NCI-H1092 treated with DMSO at 0.1 percent for 48 hours (cell line): ENCODE results near the gene XRN2.
"Not testable (repeated sequence)": the region's sequence is repeated elsewhere in the genome, so short reads cannot be mapped to it uniquely, and the experiment has no call there.

Source experiments
- DNase-seq: peaks from one replicate; lab custom pipeline; 2025; lab: John Stamatoyannopoulos, UW

Gene XRN2

DNA sequence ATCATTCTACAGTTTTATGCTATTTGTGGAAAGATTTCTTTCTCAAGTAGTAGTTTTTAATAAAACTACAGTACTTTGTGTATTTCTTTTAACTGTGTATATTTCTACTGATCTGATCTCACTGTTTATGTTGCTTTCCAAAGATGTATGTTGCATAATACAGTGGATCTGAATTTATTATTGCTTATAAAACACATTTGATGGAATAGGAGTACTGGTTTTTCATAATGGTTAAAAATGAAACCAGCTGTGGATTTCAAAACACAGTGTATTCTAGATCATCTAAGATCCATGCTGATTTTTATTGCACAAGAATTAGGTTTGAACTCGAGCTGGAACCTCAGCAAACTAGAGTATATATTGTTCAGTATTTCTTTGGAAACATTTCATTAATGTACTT lies 86.2 kb downstream of the XRN2 start:
- no peak for DNase-seq

DNA sequence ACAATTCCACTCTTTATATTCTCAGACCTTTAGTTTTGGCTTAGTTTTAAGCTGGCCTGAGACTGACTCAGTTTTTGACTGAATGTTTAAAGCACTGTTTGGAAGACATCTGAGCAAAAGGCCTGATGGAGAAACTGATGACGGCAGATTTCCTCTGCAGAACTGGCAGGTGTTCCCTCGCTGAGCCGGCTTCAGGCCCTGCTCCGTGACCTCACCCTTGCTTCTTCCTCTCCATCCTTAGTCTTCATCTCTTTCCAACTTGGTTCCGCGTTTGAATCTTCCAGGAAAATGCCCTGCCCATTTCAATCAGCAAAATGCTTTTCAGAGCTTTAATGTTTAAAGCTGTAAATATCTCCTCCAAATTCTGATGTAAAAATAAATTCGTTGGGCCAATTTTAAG lies 87.6 kb downstream of the XRN2 start:
- no peak for DNase-seq

DNA sequence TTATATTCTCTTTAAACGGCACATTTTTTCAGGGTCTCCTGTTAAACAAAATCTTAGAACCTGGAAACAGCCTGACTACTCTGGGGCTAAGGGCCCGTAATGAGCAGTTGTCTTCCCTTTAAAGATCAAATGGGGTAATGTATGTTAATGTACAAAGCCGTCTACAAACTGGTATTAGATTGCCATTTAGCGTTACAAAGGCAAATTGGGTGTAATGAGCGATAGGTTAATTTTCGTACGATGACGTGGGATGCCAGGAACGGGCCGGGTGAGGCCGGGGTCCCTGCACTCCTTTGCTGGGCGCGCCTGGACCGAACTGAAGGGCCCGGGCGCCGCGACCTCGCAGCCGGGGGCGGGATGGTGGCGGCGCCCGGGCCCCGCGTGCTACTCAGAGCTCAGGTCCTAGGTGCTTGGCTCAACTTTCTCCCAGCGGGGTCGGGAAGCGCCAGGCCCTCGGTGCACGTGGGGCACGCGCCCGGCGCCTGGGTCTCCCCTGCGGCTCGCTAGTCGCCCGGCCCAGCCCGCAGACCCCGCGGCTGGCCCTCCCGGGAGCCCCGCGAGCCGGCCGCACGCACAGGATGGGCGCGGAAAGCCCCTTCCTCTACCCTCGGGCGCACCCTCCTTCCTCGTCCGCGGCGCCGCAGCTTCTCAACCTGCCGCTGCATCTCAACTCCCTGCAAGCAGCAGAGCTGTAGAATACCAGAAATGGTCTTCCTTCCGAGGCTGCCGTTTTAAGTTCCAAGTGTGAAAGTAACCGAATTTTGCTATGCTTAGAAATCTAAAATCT lies 88.2 kb downstream of the XRN2 start:
- DNase-seq = no peak

DNA sequence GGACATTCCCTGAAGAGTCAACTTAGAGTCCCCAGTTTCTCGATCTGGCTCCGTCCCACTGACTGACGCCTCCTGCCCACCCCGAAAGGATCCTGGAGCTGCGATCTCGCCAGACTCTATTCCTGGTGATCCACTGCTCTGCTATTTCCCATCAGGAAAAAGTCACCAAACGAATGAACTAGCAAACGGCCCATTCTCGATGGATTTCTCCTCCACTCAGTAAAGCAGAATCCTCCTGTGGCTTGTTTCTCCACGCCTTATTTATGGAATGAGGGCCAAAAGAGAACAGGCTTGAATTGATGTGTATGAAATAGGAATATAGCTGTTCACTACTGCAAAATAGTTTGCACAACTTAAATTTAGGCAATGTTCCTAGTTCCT lies 88.8 kb downstream of the XRN2 start:
- no peak for DNase-seq

GRCh38 chr20:21393166-21393565 lies 90.0 kb downstream of the XRN2 start:
- DNase-seq = peak; percentile 40

GRCh38 chr20:21393816-21394519 lies 90.8 kb downstream of the XRN2 start:
- no peak for DNase-seq

DNA sequence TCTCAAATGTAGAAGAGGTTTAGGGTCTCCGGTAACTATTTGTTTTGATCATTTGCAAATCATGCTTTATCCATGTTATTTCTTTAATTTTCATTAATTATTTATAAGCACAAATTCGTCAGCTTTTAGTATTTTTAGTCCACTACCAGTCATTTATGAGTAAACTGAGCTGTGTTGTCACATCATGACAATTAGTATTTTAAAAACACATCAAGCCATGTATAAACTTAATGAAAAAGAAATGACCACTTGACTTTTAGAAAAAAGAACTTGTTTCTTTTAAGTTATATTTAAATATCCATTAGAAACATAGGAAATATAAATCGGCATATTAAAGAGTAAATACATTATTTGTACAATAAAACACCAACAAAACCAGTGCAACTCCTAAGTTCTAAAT lies 91.4 kb downstream of the XRN2 start:
- DNase-seq = no peak

DNA sequence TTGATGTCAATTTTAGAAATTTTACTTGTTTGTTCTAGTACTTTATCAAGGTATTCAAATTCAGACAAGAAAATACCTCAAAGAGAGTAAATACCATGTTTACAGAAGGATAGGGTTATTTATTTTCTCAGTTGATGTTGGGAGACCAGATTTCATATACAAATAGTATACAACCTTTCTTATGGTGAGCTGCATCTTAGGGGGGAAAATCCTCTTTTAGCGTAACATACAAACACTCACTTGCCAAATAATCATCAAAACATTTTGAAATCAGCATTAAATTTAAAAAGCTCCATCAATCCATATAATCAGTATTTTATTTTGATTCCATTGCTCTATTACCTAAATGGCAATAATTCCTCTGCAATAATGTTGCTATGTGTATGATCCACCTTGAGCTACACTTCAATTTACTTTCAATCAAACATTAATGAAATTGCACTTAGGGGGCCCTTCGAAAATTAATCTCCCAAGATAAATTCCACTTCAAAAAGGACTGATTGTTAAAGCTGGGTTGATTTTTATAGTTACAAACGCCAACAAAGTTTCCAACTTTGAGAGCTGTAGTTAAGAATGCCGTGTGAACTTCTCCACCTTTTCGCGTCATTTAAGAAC lies 92.0 kb downstream of the XRN2 start:
- DNase-seq = no peak

DNA sequence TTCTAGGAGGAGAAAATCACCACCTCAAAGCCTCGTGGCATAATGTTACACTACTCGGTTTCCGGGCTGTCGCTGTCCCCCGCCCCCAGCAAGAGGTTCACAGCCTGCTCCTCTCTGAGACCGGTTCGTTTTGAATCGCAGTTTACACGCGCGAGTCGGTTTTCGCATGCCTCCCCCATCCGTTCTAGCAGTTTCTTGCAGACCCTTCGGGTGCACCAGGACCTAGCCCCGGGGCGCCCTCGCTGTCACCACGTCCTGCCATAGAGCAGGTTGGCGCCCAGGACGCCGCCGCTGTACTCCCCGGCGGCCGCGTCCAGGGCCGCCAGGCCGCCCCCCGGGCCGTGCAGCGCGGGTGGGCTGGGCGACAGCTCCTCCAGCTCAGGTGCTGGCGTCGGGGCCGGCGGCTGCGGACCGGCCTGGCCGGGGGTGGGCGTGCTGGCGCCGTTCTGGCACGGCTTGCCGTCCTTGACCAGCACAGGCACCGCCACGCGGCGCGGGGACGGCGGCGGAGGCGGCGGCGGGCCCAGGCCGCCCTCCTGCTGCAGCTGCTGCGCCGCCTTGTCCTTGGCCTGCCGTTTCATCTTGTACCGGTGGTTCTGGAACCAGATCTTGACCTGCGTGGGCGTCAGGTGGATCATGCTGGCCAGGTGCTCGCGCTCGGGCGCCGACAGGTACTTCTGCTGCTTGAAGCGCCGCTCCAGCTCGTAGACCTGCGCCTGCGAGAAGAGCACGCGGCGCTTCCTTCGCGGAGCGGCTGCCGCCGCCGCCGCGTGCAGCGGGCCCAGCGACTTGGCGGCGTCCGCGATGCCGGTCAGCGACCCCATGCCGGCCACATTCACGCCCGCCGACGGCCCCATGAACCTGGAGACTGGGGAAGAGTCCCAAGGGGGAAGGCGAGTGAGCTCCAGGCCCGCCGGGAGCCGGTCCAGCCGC lies 92.8 kb downstream of the XRN2 start:
- DNase-seq = peak; percentile 49

DNA sequence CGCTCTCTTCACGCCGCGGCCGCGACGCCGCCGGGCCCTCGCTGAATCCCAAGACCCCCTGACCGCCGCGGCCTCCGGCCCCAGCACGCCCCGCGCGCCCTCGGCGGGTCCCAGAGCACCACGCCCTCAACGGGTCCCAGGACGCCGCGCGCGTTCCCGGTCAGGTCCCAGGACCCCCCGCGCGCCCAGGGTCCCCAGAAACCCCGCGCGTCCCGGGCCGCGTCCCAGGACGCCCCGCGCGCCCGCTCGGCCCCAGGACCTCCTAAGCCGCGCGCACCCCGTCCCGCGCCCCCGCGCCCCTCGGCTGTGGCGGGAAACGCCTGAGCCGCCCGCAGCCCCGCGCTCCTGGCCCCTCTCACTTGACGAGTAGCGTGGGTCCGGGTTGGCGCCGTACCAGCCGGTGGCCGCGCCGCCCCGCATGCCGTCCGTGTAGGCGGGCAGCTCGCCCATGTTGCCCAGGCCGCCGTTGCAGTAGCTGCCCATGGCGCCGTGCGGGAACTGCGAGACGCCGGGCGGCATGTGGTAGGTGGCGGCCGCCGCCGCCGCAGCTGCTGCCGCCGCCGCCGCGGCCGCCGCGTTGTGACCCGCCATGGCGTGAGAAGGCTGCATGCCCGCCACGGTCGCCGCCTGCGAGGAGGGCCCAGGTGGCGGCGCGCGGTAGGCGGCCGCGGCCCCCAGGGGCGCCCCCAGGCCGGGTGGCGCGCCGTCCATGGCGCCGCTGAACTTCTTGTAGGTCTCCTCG lies 93.6 kb downstream of the XRN2 start:
- DNase-seq = peak; percentile 59

DNA sequence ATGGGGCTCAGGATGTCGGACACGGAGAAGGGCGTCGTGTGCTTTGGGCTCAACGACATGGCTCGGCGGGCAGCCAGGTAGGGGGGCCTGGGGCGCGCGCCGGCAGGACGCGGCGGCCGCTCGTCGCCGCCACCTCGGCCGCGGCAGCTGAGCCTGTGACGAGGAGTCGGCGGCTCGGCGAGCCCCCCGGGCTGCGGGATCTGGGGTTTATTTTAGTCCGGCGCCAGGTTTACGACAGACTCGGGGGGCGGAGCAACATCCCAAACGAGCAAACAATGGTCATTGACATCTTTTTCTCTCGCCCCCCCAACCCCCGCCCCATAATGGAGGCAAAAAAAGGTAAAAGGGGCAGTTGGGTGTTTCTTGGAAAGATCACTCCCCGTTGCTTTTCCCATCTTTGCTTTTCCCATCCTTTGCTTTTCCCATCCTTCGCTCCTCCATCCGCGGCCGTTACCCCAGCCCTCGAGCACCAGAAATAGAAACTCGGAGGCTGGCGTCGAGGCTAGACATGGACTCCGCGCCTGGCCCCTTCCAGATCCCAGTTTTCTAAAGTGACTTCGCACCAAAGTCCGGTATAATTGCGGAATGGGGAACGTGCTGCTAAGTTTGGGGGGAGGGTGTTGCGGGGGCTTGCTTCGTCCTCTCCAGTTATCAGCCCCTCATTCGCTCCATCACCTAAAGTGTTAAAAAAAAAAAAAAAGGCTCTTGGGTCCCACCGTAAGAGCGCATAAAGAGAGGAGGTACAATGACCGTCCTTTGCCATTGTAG lies 94.4 kb downstream of the XRN2 start, which contains the start of gene NKX2-4:
Gene NKX2-4, minus strand, starts transcription at position 186 of the 768 bp plus-strand sequence. Its CDS starts 127 bp downstream, at position 59.
- DNase-seq = peak; percentile 59

DNA sequence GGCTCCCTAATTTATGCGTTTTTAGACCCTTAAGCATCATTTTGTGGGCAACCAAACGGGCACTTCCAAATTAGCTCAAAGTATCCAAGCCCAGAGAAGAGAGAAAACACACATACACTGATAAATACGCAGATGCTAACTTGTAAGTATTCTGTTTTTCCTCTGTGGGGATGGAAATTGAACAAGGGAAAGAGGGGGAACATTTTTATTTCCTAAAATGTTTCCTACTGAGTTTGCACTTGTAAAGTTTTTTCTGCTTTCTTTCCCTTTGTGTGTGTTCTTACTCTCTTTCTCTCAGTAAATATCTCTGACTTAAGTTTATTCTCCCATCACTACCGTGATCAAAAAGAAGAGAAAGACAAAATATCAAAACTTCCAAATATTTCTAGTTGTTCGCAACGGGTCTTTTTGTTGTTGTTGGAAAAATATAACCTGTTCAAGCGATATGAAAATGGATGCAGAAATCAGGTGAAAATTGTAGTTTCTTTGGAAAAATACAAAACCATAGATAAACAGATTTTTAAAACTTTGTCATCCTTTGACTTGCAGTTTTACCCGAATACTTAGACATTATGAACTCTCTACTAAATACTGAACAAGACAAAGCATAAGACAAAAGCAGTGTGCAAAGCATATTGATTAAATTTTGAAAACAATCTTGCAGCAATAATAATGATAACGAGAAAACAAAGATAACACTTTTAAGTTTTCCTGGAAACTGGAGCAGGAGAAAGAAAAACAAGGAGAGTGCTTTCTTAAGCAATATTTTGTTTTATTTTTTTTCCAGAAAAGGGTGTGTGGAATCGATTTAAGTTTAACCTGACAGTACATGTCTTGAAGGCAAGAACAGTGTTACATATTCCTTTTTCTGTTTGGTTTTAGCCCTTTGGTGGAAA lies 95.2 kb downstream of the XRN2 start:
- no peak for DNase-seq

GRCh38 chr20:21399005-21399475 lies 95.9 kb downstream of the XRN2 start:
- no peak for DNase-seq

DNA sequence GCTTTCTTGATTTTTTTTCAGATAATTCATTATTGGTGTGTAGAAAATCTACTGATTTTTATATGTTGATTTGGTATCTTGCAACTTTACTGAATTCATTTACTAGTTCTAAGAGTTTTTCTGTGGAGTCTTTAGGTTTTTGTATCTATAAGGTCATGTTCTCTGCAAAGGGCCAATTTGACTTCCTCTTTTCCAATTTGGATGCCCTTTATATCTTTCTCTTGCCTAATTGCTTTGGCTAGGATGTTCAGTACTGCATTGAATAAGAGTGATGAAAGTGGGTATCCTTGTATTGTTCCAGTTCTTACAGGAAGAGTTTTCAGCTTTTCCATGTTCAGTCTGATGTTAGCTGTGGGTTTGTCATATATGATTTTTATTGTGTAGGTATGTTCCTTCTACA lies 108.6 kb downstream of the XRN2 start:
- no peak for DNase-seq

DNA sequence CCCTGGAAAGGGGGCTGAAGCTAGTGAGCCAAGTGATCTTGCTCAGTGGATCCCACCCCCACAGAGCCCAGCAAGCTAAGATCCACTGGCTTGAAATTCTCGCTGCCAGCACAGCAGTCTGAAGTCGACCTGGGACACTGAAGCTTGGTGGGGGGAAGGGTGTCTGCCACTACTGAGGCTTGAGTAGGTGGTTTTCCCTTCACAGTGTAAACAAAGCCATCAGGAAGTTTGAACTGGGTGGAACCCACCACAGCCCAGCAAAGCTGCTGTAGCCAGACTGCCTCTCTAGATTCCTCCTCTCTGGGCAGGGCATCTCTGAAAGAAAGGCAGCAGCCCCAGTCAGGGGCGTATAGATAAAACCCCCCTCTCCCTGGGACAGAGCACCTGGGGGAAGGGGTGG lies 110.9 kb downstream of the XRN2 start:
- not testable (repeated sequence) for DNase-seq

- not testable (repeated sequence) for DNase-seq
Measured at GRCh38 chr20:21419147-21419546, 116.0 kb downstream of the XRN2 start.

GRCh38 chr20:21421601-21422236 lies 118.6 kb downstream of the XRN2 start:
- no peak for DNase-seq

GRCh38 chr20:21423712-21424111 lies 120.6 kb downstream of the XRN2 start:
- not testable (repeated sequence) for DNase-seq

DNA sequence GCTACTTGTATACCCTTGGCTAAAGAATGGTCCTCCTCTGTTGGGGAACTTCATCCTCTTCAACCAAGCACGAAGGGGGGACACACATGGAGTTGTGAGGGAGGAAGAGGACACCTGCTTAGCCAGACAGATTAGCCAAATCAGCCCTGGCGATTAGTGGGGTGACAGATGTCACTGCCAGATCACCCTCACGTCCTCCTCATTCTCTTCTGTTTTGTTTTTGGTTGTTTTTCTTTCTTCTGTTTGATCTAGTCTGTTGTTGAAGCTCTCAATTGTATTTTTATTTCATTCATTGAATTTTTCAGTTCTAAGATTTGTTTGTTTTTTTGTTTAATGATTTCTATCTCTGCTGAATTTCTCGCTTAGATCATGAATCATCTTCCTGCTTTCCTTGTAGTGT lies 121.7 kb downstream of the XRN2 start:
- no peak for DNase-seq
